OCI-LY7 (cell line): ENCODE measurements around the gene TMPRSS11F. TPM values are rescaled to one million over a fixed set of nuclear protein-coding genes. Genes with fewer than 3 reads are reported as not detected.

Source experiments
- BruUV-seq: library from RNA; stranded (reverse); fragments of 400-500 nt; replicated peaks from 2 replicates; lab custom pipeline; 2021; lab: Mats Ljungman, UMichigan
- CTCF ChIA-PET: fragments of 300-600 bp; sonication (Branson Sonifier 250); formaldehyde crosslinking; loops from one replicate; lab custom pipeline; 2022; ENCODE audit warnings: antibody characterized with exemption; ENCODE audit not compliant: unreplicated experiment; lab: Charles Lee
- POLR2A ChIA-PET: fragments of 300-600 bp; sonication (Branson Sonifier 250); formaldehyde crosslinking; loops from one replicate; lab custom pipeline; 2022; ENCODE audit warnings: antibody characterized with exemption; lab: Charles Lee
- DNase-seq: peaks from one replicate; pipeline ENCODE4 v3.0.0-alpha.2; 2015; ENCODE audit warnings: low spot score
- H2AFZ ChIP-seq: fragments of 200-600 bp; sonication (generic), shearing (Covaris generic); 2 replicates; pipeline ENCODE4 v1.6.1; 2014; ENCODE audit warnings: mild to moderate bottlenecking, antibody characterized with exemption, low read length, moderate library complexity
- H3K27ac ChIP-seq: fragments of 200-600 bp; sonication (generic); 2 replicates; pipeline ENCODE4 v1.5.1; 2014; ENCODE audit warnings: mixed run types, low read depth, mild to moderate bottlenecking, moderate library complexity, low read length, inconsistent platforms; ENCODE audit not compliant: poor library complexity, severe bottlenecking
- H3K36me3 ChIP-seq: fragments of 200-600 bp; sonication (generic); 2 replicates; pipeline ENCODE4 v1.6.1; 2014; ENCODE audit warnings: mild to moderate bottlenecking, antibody characterized with exemption, low read length, moderate library complexity, mixed read lengths; ENCODE audit not compliant: insufficient read depth
- H3K4me1 ChIP-seq: fragments of 200-600 bp; sonication (generic); 2 replicates; pipeline ENCODE4 v1.5.1; 2014; ENCODE audit warnings: mild to moderate bottlenecking, low read length; ENCODE audit not compliant: insufficient read depth, poor library complexity, severe bottlenecking
- H3K4me2 ChIP-seq: fragments of 200-600 bp; sonication (generic); 2 replicates; pipeline ENCODE4 v1.6.1; 2014; ENCODE audit warnings: mild to moderate bottlenecking, low read length
- H3K4me3 ChIP-seq: fragments of 200-600 bp; sonication (generic); 2 replicates; pipeline ENCODE4 v1.5.1; 2014; ENCODE audit warnings: mild to moderate bottlenecking, low read depth, low read length; ENCODE audit not compliant: poor library complexity, severe bottlenecking
- H3K79me2 ChIP-seq: fragments of 200-600 bp; sonication (generic); 2 replicates; pipeline ENCODE4 v1.6.1; 2016; ENCODE audit warnings: low read depth, mild to moderate bottlenecking, low read length, moderate library complexity, mixed read lengths; ENCODE audit not compliant: insufficient read depth
- H3K9me2 ChIP-seq: fragments of 200-600 bp; sonication (generic); 2 replicates; pipeline ENCODE4 v1.6.1; 2016; ENCODE audit warnings: mild to moderate bottlenecking, low read length, mixed read lengths; ENCODE audit not compliant: insufficient read depth
- H3K9me3 ChIP-seq: fragments of 200-600 bp; sonication (generic); 2 replicates; pipeline ENCODE4 v1.6.1; 2014; ENCODE audit warnings: mild to moderate bottlenecking, mixed run types, low read length, mixed read lengths
- H4K20me1 ChIP-seq: fragments of 200-600 bp; sonication (generic); 2 replicates; pipeline ENCODE4 v1.6.1; 2014; ENCODE audit warnings: mild to moderate bottlenecking, antibody characterized with exemption, low read length, moderate library complexity, mixed read lengths; ENCODE audit not compliant: insufficient read depth
- CTCF ChIP-seq: fragments of 200-600 bp; sonication (generic); conservative IDR thresholded peaks from 2 replicates; pipeline ENCODE4 v1.5.1; 2014; ENCODE audit warnings: mild to moderate bottlenecking, antibody characterized with exemption, low read length, moderate library complexity, mixed read lengths
- EZH2phosphoT487 ChIP-seq: fragments of 200-600 bp; sonication (generic); IDR thresholded peaks from 2 replicates; pipeline ENCODE4 v1.6.1; 2018; ENCODE audit warnings: low read depth, borderline replicate concordance, mild to moderate bottlenecking, mixed run types, antibody characterized with exemption, low read length, moderate library complexity, mixed read lengths
- intact Hi-C: fragments of 100-400 bp; cut with micrococcal nuclease; formaldehyde crosslinking; loops from one replicate; pipeline ENCODE4 v1.10.0; 2022; ENCODE audit not compliant: unreplicated experiment
- total RNA-seq, 2 experiments: library from RNA; depleted of rRNA in 1 of 2; stranded (reverse); fragments of >200 nt in 1 of 2; shearing (Covaris generic) in 1 of 2; gene quantifications; 2 replicates each; pipeline ENCODE4 v1.2.3, GENCODE V29; 2014 to 2022

TMPRSS11F gene
- total RNA-seq, 2 experiments from 2014 or later = not detected

DNA sequence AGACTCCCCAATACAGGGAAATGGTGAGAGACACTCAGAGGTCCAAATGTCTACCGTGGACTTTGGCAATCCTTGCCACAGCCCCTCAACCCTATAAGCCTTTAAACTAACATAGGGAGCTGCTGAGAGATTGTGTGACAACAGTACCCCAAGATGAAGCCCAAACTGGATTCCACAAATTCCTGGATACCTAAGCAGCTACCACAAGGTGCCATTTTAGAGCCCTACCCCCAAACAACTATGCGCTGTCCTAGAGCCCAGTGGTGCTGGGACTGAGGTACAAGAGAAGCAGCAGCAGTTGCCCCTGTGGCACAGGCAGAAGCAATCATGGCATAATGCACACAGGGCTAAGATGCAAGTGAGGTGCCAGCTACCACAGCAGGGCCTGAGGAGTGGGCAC, 2.7 kb upstream of the TMPRSS11F start:
- Histone ChIP-seq H3K4me3 (no peak overlapping the region), H3K36me3 (no peaks in the 10 kb centered on the region), H3K79me2 (no peaks in the 10 kb centered on the region), H3K9me2 (no peaks in the 10 kb centered on the region), H3K9me3 (no peaks in the 10 kb centered on the region), H3K4me2 (no peak overlapping the region), H3K4me1 (no peaks in the 10 kb centered on the region), H3K27ac (no peak overlapping the region), H2AFZ (no peak overlapping the region), H4K20me1 (no peaks in the 10 kb centered on the region)
- ChIA-PET CTCF (no interaction called here), POLR2A (interaction anchor here (0.6 kb wide), 1 partner anchor 119 kb away, joined by 4 read pairs; no protein-coding TSS in a partner anchor)
- no TSS peak for BruUV-seq
- TF ChIP-seq EZH2phosphoT487 (no peak), CTCF (no peak)
- intact Hi-C loops = no loop called here
- DNase-seq = no peak

DNA sequence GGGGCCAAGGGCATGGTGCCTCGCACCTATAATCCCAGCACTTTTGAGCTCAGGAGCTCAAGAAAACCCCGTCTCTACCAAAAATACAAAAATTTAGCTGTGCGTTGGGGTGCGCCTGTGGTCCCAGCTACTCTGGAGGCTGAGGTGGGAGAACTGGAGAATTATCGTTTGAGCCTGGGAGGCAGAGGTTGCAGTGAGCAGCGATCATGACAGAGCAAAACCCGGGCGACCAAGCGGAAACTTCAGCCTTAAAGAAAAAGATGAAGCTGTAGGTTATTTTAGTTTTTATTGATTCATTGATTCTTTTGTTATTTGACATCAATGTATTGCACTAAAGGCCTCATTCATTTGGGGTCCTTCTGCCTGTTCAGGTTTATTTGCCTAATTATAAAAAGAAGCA, 5.4 kb downstream of the TMPRSS11F start:
- Histone ChIP-seq H3K4me1 (no peaks in the 10 kb centered on the region), H3K36me3 (no peaks in the 10 kb centered on the region), H4K20me1 (no peaks in the 10 kb centered on the region), H3K4me3 (no peak overlapping the region), H3K4me2 (no peak overlapping the region), H3K79me2 (no peaks in the 10 kb centered on the region), H3K27ac (no peak overlapping the region), H2AFZ (no peak overlapping the region), H3K9me2 (no peaks in the 10 kb centered on the region), H3K9me3 (no peaks in the 10 kb centered on the region)
- intact Hi-C loops = no loop called here
- no TSS peak for BruUV-seq
- no peak for TF ChIP-seq CTCF
- no peak for TF ChIP-seq EZH2phosphoT487
- DNase-seq = no peak
- ChIA-PET CTCF (no interaction called here), POLR2A (interaction anchor here (0.6 to 0.7 kb wide), 2 partner anchors 13 to 304 kb away, joined by 3 read pairs; no protein-coding TSS in a partner anchor)

DNA sequence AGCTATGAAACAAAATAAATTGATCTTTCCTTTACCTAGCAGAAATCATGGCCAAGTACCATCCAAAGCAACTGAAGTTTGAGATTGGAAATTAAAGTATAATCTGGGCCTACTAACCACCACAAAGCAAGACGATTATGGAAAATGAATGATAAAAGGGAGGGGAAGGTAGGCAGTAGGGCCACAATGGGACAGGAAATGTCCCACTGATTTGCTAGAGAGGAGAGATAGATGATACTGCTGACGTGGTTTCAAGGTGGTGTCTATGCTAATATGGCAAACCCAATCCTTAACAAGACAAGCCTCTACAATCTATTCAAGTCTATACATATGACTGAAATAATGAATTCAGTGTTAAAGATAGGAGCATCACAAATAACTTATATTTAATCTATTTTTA, 6.1 kb downstream of the TMPRSS11F start:
- CTCF ChIA-PET = no interaction called here
- Histone ChIP-seq H3K4me3 (no peak overlapping the region), H3K4me2 (no peak overlapping the region), H3K9me2 (no peaks in the 10 kb centered on the region), H3K79me2 (no peaks in the 10 kb centered on the region), H3K4me1 (no peaks in the 10 kb centered on the region), H3K27ac (no peak overlapping the region), H3K9me3 (no peaks in the 10 kb centered on the region), H3K36me3 (no peaks in the 10 kb centered on the region), H2AFZ (no peak overlapping the region), H4K20me1 (no peaks in the 10 kb centered on the region)
- TF ChIP-seq EZH2phosphoT487 (no peak), CTCF (no peak)
- intact Hi-C loops = no loop called here
- POLR2A ChIA-PET = interaction anchor here (0.5 kb wide), 1 partner anchor 59 kb away, joined by 4 read pairs; no protein-coding TSS in a partner anchor
- no peak for DNase-seq
- BruUV-seq = no TSS peak
